ENCODE data around the gene CTBP1.

CTBP1 gene

GRCh38 chr4:1211891-1212545 lies 36.9 kb downstream of the CTBP1 start:
- DNase-seq, result no peak

GRCh38 chr4:1211371-1211770 lies 37.6 kb downstream of the CTBP1 start:
- DNase-seq, result no peak

GRCh38 chr4:1210971-1211370 lies 38.0 kb downstream of the CTBP1 start:
- DNase-seq, result no peak

GRCh38 chr4:1210241-1210841 lies 38.6 kb downstream of the CTBP1 start:
- DNase-seq, result no peak

GRCh38 chr4:1209821-1210220 lies 39.1 kb downstream of the CTBP1 start:
- DNase-seq, result peak; percentile 64

- DNase-seq, result no peak
Observed at GRCh38 chr4:1208970-1209704, 39.8 kb downstream of the CTBP1 start.

- peak; percentile 70 for DNase-seq
Observed at GRCh38 chr4:1208266-1208961, 40.5 kb downstream of the CTBP1 start.

- DNase-seq, result peak; percentile 74
Observed at GRCh38 chr4:1207603-1208265, 41.2 kb downstream of the CTBP1 start.

GRCh38 chr4:1207157-1207470 lies 41.8 kb downstream of the CTBP1 start:
- DNase-seq, result no peak

- no peak for DNase-seq
Observed at GRCh38 chr4:1206299-1207156, 42.4 kb downstream of the CTBP1 start.

GRCh38 chr4:1205586-1206298 lies 43.2 kb downstream of the CTBP1 start:
- DNase-seq, result no peak

- DNase-seq, result no peak
Observed at GRCh38 chr4:1204828-1205585, 43.9 kb downstream of the CTBP1 start.

GRCh38 chr4:1204286-1204827 lies 44.6 kb downstream of the CTBP1 start:
- DNase-seq, result no peak

- no peak for DNase-seq
Observed at GRCh38 chr4:1203026-1203616, 45.8 kb downstream of the CTBP1 start.

GRCh38 chr4:1202526-1203011 lies 46.4 kb downstream of the CTBP1 start:
- no peak for DNase-seq

- DNase-seq, result no peak
Observed at GRCh38 chr4:1201851-1202525, 46.9 kb downstream of the CTBP1 start.

GRCh38 chr4:1200425-1201035 lies 48.4 kb downstream of the CTBP1 start:
- DNase-seq, result no peak

Measured in right kidney (tissue), 1 donor.